Astrocyte (in vitro differentiated cells and primary cell): ENCODE data around the gene ADCY3.

Experiments used
- CTCF ChIP-seq: IDR thresholded peaks from 2 replicates; pipeline ENCODE4 v1.5.1; 2011; ENCODE audit warnings: low read depth, mild to moderate bottlenecking, inconsistent platforms, low read length, moderate library complexity; ENCODE audit not compliant: insufficient read depth
- EZH2 ChIP-seq: IDR thresholded peaks from 2 replicates; pipeline ENCODE4 v1.6.1; 2012; ENCODE audit warnings: mild to moderate bottlenecking, low read length, inconsistent platforms; ENCODE audit not compliant: insufficient read depth

- TF ChIP-seq CTCF (no peak), EZH2 (no peak)
Measured at GRCh38 chr2:24948506-24948905, 28.5 kb upstream of the ADCY3 start.
